Measurements from ENCODE around the gene ATIC.
A peak's percentile ranks its signal among the peaks of the same experiment; 100 is the strongest.

The ATIC gene

DNA sequence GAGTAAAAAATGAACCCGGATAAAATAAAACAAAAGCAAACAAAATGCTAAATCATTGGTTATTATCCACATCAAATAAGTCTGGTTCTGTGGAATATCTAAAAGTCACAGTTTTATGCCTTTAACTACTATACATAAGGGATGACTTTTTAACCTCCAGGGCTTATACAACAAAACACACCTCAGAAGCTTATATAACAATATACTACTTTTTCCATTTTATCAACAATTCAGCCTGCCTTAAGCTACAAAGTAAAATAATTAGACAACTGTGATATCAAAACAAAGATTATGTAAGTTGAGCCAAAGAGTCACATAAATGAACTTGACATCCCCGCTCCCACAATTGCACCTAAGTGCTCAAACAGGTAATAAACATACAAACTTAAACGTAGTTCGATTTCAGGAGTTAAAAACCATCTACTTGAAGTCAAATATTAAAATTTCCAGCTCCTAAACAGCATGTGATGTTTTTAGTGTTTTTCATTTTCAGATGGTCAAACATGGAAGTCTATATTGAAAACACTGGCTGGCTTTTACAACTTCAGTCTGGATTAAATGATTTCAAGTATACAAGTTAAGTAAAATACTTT lies 54.7 kb downstream of the ATIC start:
- peaks cover 83% of the 10 kb centered on the region for H3K36me3 ChIP-seq (ENCODE audit: insufficient read depth, low read length)
- TF ChIP-seq POLR2AphosphoS5 (IDR thresholded peaks at IDR 0.05; ENCODE audit: borderline replicate concordance, low read depth, low read length) (no peak), FOXP2 (optimal IDR thresholded peaks at IDR 0.05; ENCODE audit: control extremely low read depth, extremely low read length, insufficient read depth) (no peak), EZH2 (IDR thresholded peaks at IDR 0.05) (no peak)
- H3K4me3 ChIP-seq: no peak overlapping the region
- no peak overlapping the region for H3K27ac ChIP-seq
- H3K9me3 ChIP-seq (ENCODE audit: low read depth, low read length): no peaks in the 10 kb centered on the region
- no peak for DNase-seq (ENCODE audit: low read depth, low spot score)
- no peak overlapping the region for H3K9ac ChIP-seq (ENCODE audit: insufficient read length)

DNA sequence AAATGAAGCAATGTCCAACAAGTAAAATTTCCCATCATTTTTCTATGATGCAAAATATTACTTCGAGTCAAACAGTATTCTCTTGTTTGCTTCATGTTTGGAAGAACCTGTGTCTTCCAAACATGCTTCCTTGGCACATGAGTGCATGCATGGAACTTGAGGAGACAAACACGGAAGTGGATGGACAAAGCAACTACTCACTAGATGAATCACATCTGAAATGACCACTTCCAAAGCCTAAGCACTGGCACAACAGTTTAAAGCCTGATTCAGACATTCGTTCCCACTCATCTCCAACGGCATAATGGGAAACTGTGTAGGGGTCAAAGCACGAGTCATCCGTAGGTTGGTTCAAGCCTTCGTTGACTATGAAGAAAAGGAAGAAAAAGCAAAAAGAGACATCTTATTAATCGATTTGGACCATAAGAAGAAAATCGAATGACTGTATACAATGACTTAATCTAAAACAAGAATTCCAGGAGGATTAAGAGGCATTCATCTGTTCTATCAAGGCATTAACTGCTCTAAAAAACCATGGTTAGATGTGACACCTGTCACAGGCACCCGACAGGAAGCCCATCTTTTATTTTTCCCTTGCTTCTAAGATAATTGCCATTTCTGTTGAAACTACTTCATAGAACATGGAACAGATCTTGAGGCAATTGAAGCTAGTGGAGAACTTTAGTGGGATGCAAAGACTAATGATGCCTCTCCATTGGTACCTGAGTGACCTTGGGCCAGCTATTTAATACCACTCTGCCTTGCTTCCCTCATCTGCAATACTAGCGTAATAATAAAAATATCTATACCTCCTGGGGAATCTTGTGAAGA lies 56.0 kb downstream of the ATIC start:
- no peaks in the 10 kb centered on the region for H3K9me3 ChIP-seq (ENCODE audit: low read depth, low read length)
- DNase-seq (ENCODE audit: low read depth, low spot score): no peak
- no peak overlapping the region for H3K27ac ChIP-seq
- TF ChIP-seq POLR2AphosphoS5 (IDR thresholded peaks at IDR 0.05; ENCODE audit: borderline replicate concordance, low read depth, low read length) (no peak), FOXP2 (optimal IDR thresholded peaks at IDR 0.05; ENCODE audit: control extremely low read depth, extremely low read length, insufficient read depth) (no peak), EZH2 (IDR thresholded peaks at IDR 0.05) (no peak)
- H3K9ac ChIP-seq (ENCODE audit: insufficient read length): no peak overlapping the region
- peaks cover 84% of the 10 kb centered on the region for H3K36me3 ChIP-seq (ENCODE audit: insufficient read depth, low read length)
- no peak overlapping the region for H3K4me3 ChIP-seq

DNA sequence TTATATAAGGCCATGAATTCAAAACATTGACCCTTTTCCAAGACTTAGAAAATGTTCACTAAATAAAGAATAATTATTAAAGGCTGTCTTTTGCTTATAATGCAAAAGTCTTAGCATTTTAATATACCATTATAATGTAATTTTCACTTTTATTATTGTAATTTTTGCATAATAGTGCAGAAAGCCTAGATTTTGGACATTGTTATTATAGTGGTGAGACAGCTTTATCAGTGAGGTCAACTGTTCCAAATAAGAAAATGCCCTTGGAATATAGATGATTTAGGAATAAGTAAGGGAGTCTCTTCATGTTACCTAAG lies 56.6 kb downstream of the ATIC start:
- no peak for TF ChIP-seq EZH2 (IDR thresholded peaks at IDR 0.05)
- Histone ChIP-seq H3K4me3 (no peak overlapping the region), H3K9ac (ENCODE audit: insufficient read length) (no peak overlapping the region), H3K36me3 (ENCODE audit: insufficient read depth, low read length) (peaks cover 84% of the 10 kb centered on the region), H3K9me3 (ENCODE audit: low read depth, low read length) (no peaks in the 10 kb centered on the region), H3K27ac (no peak overlapping the region)
- no peak for DNase-seq (ENCODE audit: low read depth, low spot score)

GRCh38 chr2:215369181-215369760 lies 57.4 kb downstream of the ATIC start:
- no peak for DNase-seq (ENCODE audit: low read depth, low spot score)
- H3K36me3 ChIP-seq (ENCODE audit: insufficient read depth, low read length): peaks cover 89% of the 10 kb centered on the region
- no peak overlapping the region for H3K27ac ChIP-seq
- no peak overlapping the region for H3K9ac ChIP-seq (ENCODE audit: insufficient read length)
- H3K4me3 ChIP-seq: no peak overlapping the region
- no peaks in the 10 kb centered on the region for H3K9me3 ChIP-seq (ENCODE audit: low read depth, low read length)
- TF ChIP-seq EZH2 (IDR thresholded peaks at IDR 0.05) (no peak), FOXP2 (optimal IDR thresholded peaks at IDR 0.05; ENCODE audit: control extremely low read depth, extremely low read length, insufficient read depth) (no peak), POLR2AphosphoS5 (IDR thresholded peaks at IDR 0.05; ENCODE audit: borderline replicate concordance, low read depth, low read length) (no peak)

GRCh38 chr2:215370112-215370965 lies 58.5 kb downstream of the ATIC start:
- no peak overlapping the region for H3K9ac ChIP-seq (ENCODE audit: insufficient read length)
- no peak overlapping the region for H3K4me3 ChIP-seq
- no peaks in the 10 kb centered on the region for H3K9me3 ChIP-seq (ENCODE audit: low read depth, low read length)
- no peak for TF ChIP-seq POLR2AphosphoS5 (IDR thresholded peaks at IDR 0.05; ENCODE audit: borderline replicate concordance, low read depth, low read length)
- no peak for TF ChIP-seq FOXP2 (optimal IDR thresholded peaks at IDR 0.05; ENCODE audit: control extremely low read depth, extremely low read length, insufficient read depth)
- no peak for TF ChIP-seq EZH2 (IDR thresholded peaks at IDR 0.05)
- DNase-seq (ENCODE audit: low read depth, low spot score): no peak
- peaks cover 89% of the 10 kb centered on the region for H3K36me3 ChIP-seq (ENCODE audit: insufficient read depth, low read length)
- H3K27ac ChIP-seq: no peak overlapping the region

DNA sequence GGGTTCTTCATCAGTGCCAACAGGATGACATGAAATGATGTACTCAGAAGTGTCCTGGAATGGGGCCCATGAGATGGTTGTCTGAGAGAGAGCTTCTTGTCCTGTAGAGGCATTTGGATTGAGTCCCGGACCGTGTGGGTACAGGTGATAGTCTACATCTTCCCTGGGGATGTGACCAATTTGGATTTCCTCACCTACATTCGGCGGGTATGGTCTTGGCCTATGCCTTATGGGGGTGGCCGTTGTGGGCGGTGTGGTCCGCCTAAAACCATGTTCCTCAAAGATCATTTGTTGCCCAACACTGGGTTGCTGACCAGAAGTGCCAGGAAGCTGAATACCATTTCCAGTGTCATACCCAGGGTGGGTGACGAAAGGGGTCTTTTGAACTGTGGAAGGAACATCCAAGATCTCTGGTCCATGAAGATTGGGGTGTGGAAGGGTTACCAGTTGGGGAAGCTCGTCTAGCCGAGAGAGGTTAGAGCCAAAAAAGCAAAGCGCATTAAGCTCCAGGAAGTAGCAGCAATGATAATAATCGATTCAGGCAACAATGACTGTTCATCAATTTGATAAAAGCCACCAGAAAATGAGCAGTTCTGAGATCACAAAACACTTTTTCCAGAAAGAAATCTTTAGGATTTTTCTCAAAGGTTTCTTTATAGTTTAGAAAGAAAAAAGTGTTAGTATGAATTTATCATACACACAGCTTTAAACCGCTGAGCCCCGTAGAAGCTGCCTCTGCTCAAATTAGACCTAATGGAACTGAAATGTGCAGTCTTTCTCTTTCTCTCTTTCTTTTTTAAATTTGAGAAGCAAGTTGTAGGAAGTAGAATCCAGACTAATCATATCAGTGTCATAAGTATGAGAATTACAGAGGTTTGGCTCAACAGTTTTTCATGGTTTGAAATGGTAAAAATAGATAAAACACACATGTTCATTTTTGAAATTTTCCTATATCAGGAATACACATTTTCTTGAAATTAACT lies 60.3 kb downstream of the ATIC start:
- Histone ChIP-seq H3K4me3 (no peak overlapping the region), H3K9me3 (ENCODE audit: low read depth, low read length) (no peaks in the 10 kb centered on the region), H3K27ac (peak overlapping the region; percentile 17; the same call in 1 of the 2 replicates), H3K36me3 (ENCODE audit: insufficient read depth, low read length) (peaks cover 91% of the 10 kb centered on the region), H3K9ac (ENCODE audit: insufficient read length) (no peak overlapping the region)
- TF ChIP-seq FOXP2 (optimal IDR thresholded peaks at IDR 0.05; ENCODE audit: control extremely low read depth, extremely low read length, insufficient read depth) (no peak), POLR2AphosphoS5 (IDR thresholded peaks at IDR 0.05; ENCODE audit: borderline replicate concordance, low read depth, low read length) (no peak)
- no peak for DNase-seq (ENCODE audit: low read depth, low spot score)

DNA sequence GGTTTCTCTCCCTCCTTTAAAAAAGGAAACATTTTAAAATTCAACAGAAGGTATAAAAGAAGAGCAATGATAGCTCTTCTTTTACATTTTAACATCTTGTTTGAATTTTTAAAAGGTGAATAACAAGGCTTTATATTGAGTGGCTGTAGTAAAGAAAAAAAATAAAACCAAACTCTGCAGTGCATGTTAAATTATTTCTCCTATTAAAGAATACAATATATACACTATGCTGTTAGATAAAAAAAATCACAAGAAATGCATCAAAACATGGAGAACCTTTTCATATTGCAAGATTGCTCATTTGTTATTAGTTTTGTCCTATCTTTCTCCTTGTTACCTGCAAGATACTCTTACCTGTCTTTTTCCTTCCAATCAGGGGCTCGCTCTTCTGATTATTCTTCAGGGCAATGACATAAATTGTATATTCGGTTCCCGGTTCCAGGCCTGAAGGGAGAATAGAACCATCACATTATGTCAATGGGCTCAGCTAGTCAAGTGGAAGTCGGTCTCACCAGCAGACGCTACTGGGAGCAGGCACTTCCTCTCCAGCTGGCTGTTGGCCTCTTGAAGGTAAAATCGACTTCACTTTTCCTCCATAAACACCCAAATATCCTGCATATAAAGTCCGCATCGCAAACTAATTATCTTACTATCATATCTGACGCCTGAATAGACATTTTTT lies 61.2 kb downstream of the ATIC start:
- Histone ChIP-seq H3K4me3 (no peak overlapping the region), H3K9ac (ENCODE audit: insufficient read length) (no peak overlapping the region), H3K27ac (peak overlapping the region; percentile 17; the same call in 1 of the 2 replicates), H3K9me3 (ENCODE audit: low read depth, low read length) (no peaks in the 10 kb centered on the region), H3K36me3 (ENCODE audit: insufficient read depth, low read length) (peaks cover 88% of the 10 kb centered on the region)
- no peak for DNase-seq (ENCODE audit: low read depth, low spot score)
- no peak for TF ChIP-seq FOXP2 (optimal IDR thresholded peaks at IDR 0.05; ENCODE audit: control extremely low read depth, extremely low read length, insufficient read depth)
- TF ChIP-seq EZH2 (IDR thresholded peaks at IDR 0.05): no peak
- no peak for TF ChIP-seq POLR2AphosphoS5 (IDR thresholded peaks at IDR 0.05; ENCODE audit: borderline replicate concordance, low read depth, low read length)
